Dedifferentiated amniotic fluid mesenchymal stem cell (primary cell): ENCODE data around the gene TRMT10B.
A peak's percentile ranks its signal among the peaks of the same experiment; 100 is the strongest.
"Not testable (repeated sequence)": the region's sequence is repeated elsewhere in the genome, so short reads cannot be mapped to it uniquely, and the experiment has no call there.

ENCODE experiments used
- DNase-seq: peaks from one replicate; pipeline ENCODE4 v3.0.0-alpha.2; 2016; ENCODE audit errors: extremely low spot score

TRMT10B gene

GRCh38 chr9:37751186-37751585 lies 2.4 kb upstream of the TRMT10B start:
- no peak for DNase-seq

- DNase-seq: not testable (repeated sequence)
Measured at GRCh38 chr9:37751704-37752103, 1.9 kb upstream of the TRMT10B start.

- DNase-seq: not testable (repeated sequence)
Measured at GRCh38 chr9:37752112-37752511, 1.5 kb upstream of the TRMT10B start.

- no peak for DNase-seq
Measured at GRCh38 chr9:37752642-37753488, 740 bp upstream of the TRMT10B start.

- DNase-seq: no peak
Measured at GRCh38 chr9:37758747-37759146, 5.1 kb downstream of the TRMT10B start.

GRCh38 chr9:37760416-37761161 lies 7.0 kb downstream of the TRMT10B start:
- no peak for DNase-seq

- DNase-seq: peak; percentile 19
Measured at GRCh38 chr9:37761511-37761910, 7.9 kb downstream of the TRMT10B start.

GRCh38 chr9:37765263-37765662 lies 11.7 kb downstream of the TRMT10B start:
- DNase-seq: not testable (repeated sequence)

- no peak for DNase-seq
Measured at GRCh38 chr9:37769306-37769705, 15.7 kb downstream of the TRMT10B start.

GRCh38 chr9:37769995-37770394 lies 16.4 kb downstream of the TRMT10B start:
- no peak for DNase-seq

- no peak for DNase-seq
Measured at GRCh38 chr9:37775216-37775919, 21.8 kb downstream of the TRMT10B start.

GRCh38 chr9:37776328-37776727 lies 22.7 kb downstream of the TRMT10B start:
- DNase-seq: no peak

GRCh38 chr9:37778534-37778933 lies 24.9 kb downstream of the TRMT10B start:
- DNase-seq: no peak

- no peak for DNase-seq
Measured at GRCh38 chr9:37784291-37784615, 30.6 kb downstream of the TRMT10B start.

GRCh38 chr9:37784616-37785483 lies 31.2 kb downstream of the TRMT10B start, which contains the start of gene EXOSC3:
EXOSC3 (minus strand) TSS chr9:37785064; CDS start chr9:37785044, 20 bp downstream.
- peak; percentile 93 for DNase-seq

GRCh38 chr9:37787059-37787458 lies 33.5 kb downstream of the TRMT10B start:
- DNase-seq: no peak

GRCh38 chr9:37788332-37788731 lies 34.7 kb downstream of the TRMT10B start:
- no peak for DNase-seq

GRCh38 chr9:37790096-37790495 lies 36.5 kb downstream of the TRMT10B start:
- DNase-seq: no peak

GRCh38 chr9:37792122-37792521 lies 38.5 kb downstream of the TRMT10B start:
- DNase-seq: no peak

- DNase-seq: no peak
Measured at GRCh38 chr9:37796232-37796631, 42.6 kb downstream of the TRMT10B start.

- no peak for DNase-seq
Measured at GRCh38 chr9:37798677-37799076, 45.1 kb downstream of the TRMT10B start.
